Type B pancreatic cell (in vitro differentiated cells): ENCODE results near the gene DPP6. TPM values are rescaled to one million over a fixed set of nuclear protein-coding genes. Genes with fewer than 3 reads are reported as not detected.

Source experiments
- DNase-seq: peaks from one replicate; pipeline ENCODE4 v3.0.0; 2021; ENCODE audit warnings: mixed read lengths; ENCODE audit not compliant: unreplicated experiment; ENCODE audit errors: extremely low spot score
- H3K27ac Mint-ChIP-seq: 2 replicates; pipeline ENCODE4 v1.8.0; 2021; ENCODE audit warnings: mild to moderate bottlenecking, mixed read lengths
- H3K27me3 Mint-ChIP-seq: 2 replicates; pipeline ENCODE4 v1.8.0; 2021; ENCODE audit warnings: mixed read lengths
- H3K36me3 Mint-ChIP-seq: 2 replicates; pipeline ENCODE4 v1.8.0; 2021; ENCODE audit warnings: mixed read lengths
- H3K4me1 Mint-ChIP-seq: one replicate; pipeline ENCODE4 v1.8.0; 2021; ENCODE audit warnings: mixed read lengths; ENCODE audit not compliant: unreplicated experiment
- H3K4me3 Mint-ChIP-seq: 2 replicates; pipeline ENCODE4 v1.8.0; 2021; ENCODE audit warnings: mild to moderate bottlenecking, mixed read lengths
- H3K9me3 Mint-ChIP-seq: 2 replicates; pipeline ENCODE4 v1.8.0; 2021; ENCODE audit warnings: mixed read lengths
- total RNA-seq: library from RNA; stranded (reverse); gene quantifications from 2 replicates; pipeline ENCODE4 v1.2.1, GENCODE V29; 2021; ENCODE audit warnings: low replicate concordance
- TF ChIP-seq, protein P1 (sequence below): fragments of 200-600 bp; sonication (generic); conservative IDR thresholded peaks from 2 replicates; pipeline ENCODE4 v1.5.0; 2021; ENCODE audit warnings: antibody characterized with exemption, mild to moderate bottlenecking

DPP6 gene
- total RNA-seq, 1 donor from 2014 or later: 4.1 TPM

GRCh38 chr7:154489897-154490296 lies 437.7 kb downstream of the DPP6 start:
- Mint-ChIP-seq H3K36me3 (no peaks in the 10 kb centered on the region), H3K9me3 (no peaks in the 10 kb centered on the region), H3K4me1 (no peaks in the 10 kb centered on the region), H3K27me3 (no peaks in the 10 kb centered on the region), H3K27ac (no peak overlapping the region), H3K4me3 (no peak overlapping the region)
- DNase-seq: no peak
- TF ChIP-seq, protein P1, sequence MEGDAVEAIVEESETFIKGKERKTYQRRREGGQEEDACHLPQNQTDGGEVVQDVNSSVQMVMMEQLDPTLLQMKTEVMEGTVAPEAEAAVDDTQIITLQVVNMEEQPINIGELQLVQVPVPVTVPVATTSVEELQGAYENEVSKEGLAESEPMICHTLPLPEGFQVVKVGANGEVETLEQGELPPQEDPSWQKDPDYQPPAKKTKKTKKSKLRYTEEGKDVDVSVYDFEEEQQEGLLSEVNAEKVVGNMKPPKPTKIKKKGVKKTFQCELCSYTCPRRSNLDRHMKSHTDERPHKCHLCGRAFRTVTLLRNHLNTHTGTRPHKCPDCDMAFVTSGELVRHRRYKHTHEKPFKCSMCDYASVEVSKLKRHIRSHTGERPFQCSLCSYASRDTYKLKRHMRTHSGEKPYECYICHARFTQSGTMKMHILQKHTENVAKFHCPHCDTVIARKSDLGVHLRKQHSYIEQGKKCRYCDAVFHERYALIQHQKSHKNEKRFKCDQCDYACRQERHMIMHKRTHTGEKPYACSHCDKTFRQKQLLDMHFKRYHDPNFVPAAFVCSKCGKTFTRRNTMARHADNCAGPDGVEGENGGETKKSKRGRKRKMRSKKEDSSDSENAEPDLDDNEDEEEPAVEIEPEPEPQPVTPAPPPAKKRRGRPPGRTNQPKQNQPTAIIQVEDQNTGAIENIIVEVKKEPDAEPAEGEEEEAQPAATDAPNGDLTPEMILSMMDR: no peak

GRCh38 chr7:154493594-154493993 lies 441.4 kb downstream of the DPP6 start:
- TF ChIP-seq, protein P1: no peak
- Mint-ChIP-seq H3K4me1 (no peaks in the 10 kb centered on the region), H3K9me3 (peaks cover 5% of the 10 kb centered on the region), H3K36me3 (no peaks in the 10 kb centered on the region), H3K27ac (no peak overlapping the region), H3K4me3 (no peak overlapping the region), H3K27me3 (peaks cover 3% of the 10 kb centered on the region)
- no peak for DNase-seq

GRCh38 chr7:154497751-154498150 lies 445.6 kb downstream of the DPP6 start:
- Mint-ChIP-seq H3K36me3 (no peaks in the 10 kb centered on the region), H3K4me1 (no peaks in the 10 kb centered on the region), H3K4me3 (no peak overlapping the region), H3K9me3 (peaks cover 13% of the 10 kb centered on the region), H3K27me3 (peaks cover 3% of the 10 kb centered on the region), H3K27ac (no peak overlapping the region)
- DNase-seq: no peak
- TF ChIP-seq, protein P1: no peak

- TF ChIP-seq, protein P1: peak; percentile 86
- Mint-ChIP-seq H3K4me3 (no peak overlapping the region), H3K9me3 (peaks cover 8% of the 10 kb centered on the region), H3K36me3 (no peaks in the 10 kb centered on the region), H3K4me1 (no peaks in the 10 kb centered on the region), H3K27ac (no peak overlapping the region), H3K27me3 (no peaks in the 10 kb centered on the region)
- no peak for DNase-seq
Measured at GRCh38 chr7:154503962-154504550, 451.9 kb downstream of the DPP6 start.

DNA sequence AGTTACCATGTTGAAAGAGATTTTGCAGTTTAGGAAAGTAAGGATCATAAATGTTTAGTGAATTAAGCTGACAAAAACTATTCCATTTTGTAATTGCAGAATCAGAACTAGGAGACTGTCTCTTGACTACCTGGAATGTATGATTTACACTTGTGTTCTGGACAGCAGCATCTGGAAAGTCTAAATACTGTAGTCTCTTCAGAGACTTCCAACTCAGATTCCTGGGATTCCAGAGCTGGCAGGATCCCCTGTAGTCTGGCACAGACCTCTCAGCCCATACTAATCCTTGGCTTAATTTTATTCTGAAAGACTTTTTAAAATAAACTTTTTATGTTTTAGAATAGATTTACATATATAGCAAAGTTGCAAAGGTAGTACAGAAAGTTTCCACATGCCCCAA lies 452.7 kb downstream of the DPP6 start:
- Mint-ChIP-seq H3K27me3 (no peaks in the 10 kb centered on the region), H3K27ac (no peak overlapping the region), H3K4me1 (no peaks in the 10 kb centered on the region), H3K9me3 (peaks cover 8% of the 10 kb centered on the region), H3K36me3 (no peaks in the 10 kb centered on the region), H3K4me3 (no peak overlapping the region)
- TF ChIP-seq, protein P1: no peak
- DNase-seq: no peak

- no peak overlapping the region for H3K27ac Mint-ChIP-seq
Measured at GRCh38 chr7:154505362-154505761, 453.2 kb downstream of the DPP6 start.

More at GRCh38 chr7:154505362-154505761, 453.2 kb downstream of the DPP6 start:
- H3K27me3 Mint-ChIP-seq: no peaks in the 10 kb centered on the region
- no peak overlapping the region for H3K4me3 Mint-ChIP-seq
- TF ChIP-seq, protein P1: no peak
- H3K4me1 Mint-ChIP-seq: no peaks in the 10 kb centered on the region
- DNase-seq: no peak
- no peaks in the 10 kb centered on the region for H3K36me3 Mint-ChIP-seq
- H3K9me3 Mint-ChIP-seq: peaks cover 7% of the 10 kb centered on the region
